ENCODE measurements around the gene MAS1. TPM values are rescaled to one million over a fixed set of nuclear protein-coding genes. Genes with fewer than 3 reads are reported as not detected.

The MAS1 gene
- total RNA-seq, 4 donors from 2014 or later = not detected

DNA sequence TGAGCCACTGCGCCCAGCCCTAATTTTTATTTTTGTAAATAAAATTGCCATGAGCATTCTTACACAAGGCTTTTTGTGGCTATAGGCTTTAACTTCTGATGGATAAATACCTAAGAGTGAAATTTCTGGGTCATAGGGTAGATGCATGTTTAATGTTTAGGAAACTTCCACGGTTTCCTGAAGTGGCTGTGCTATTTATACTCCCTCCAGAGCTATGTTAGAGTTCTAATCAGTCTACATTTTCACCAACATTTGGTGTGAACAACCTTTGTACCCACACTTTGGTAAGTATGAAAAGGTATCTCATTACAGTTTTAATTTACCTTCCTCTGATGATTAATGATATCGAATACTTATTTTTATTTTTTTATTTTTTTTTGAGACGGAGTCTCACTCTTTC, 6.1 kb upstream of the MAS1 start:
- WGBS = 80% methylated on average over 4 of the region's 4 CpGs
- Histone ChIP-seq H3K36me3 (no peaks in the 10 kb centered on the region), H3K4me3 (no peak overlapping the region), H3K27me3 (peaks cover 32% of the 10 kb centered on the region), H3K9me3 (no peaks in the 10 kb centered on the region), H3K4me1 (no peaks in the 10 kb centered on the region), H3K27ac (no peak overlapping the region)
- no peak for DNase-seq (ENCODE audit: low spot score in 2 of 2)
- TF ChIP-seq CTCF (IDR thresholded peaks at IDR 0.05) (no peak), POLR2A (IDR thresholded peaks at IDR 0.05) (no peak), POLR2AphosphoS5 (IDR thresholded peaks at IDR 0.05) (no peak), EP300 (IDR thresholded peaks at IDR 0.05) (no peak)

GRCh38 chr6:159886270-159886669, 4.5 kb upstream of the MAS1 start:
- WGBS = 89% methylated on average over 3 of the region's 3 CpGs
- Histone ChIP-seq H3K27ac (no peak overlapping the region), H3K4me1 (no peaks in the 10 kb centered on the region), H3K27me3 (peaks cover 44% of the 10 kb centered on the region), H3K36me3 (no peaks in the 10 kb centered on the region), H3K9me3 (no peaks in the 10 kb centered on the region), H3K4me3 (no peak overlapping the region)
- DNase-seq (ENCODE audit: low spot score in 2 of 2) = no peak
- TF ChIP-seq EP300 (IDR thresholded peaks at IDR 0.05) = no peak
- no peak for TF ChIP-seq POLR2A (IDR thresholded peaks at IDR 0.05)
- TF ChIP-seq CTCF (IDR thresholded peaks at IDR 0.05) = no peak
- no peak for TF ChIP-seq POLR2AphosphoS5 (IDR thresholded peaks at IDR 0.05)

DNA sequence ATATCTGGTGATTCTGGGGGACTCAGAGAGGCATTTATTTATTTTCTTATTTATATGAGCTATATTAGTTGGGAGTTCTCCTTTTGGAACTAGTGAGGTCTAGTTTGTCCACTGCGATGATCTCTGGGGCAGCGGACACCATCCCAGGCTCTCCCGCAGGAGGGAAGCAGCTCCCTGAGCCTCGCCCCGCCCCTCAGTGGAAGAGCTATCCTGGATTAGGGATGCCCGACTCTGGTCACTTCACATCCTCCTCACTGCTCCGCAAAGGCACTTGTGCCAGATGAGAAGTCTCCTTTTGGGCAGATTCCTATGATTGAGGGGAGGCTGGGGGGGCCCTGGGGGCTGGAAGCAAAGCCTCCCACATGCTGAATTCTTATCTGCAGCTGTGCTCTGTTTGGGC, 3.6 kb upstream of the MAS1 start:
- Histone ChIP-seq H3K4me1 (no peaks in the 10 kb centered on the region), H3K27me3 (peaks cover 45% of the 10 kb centered on the region), H3K27ac (no peak overlapping the region), H3K36me3 (no peaks in the 10 kb centered on the region), H3K9me3 (no peaks in the 10 kb centered on the region), H3K4me3 (no peak overlapping the region)
- peak in 1 of 2 donors; percentile 65 for DNase-seq (ENCODE audit: low spot score in 2 of 2)
- WGBS = 76% methylated on average over 7 of the region's 7 CpGs
- TF ChIP-seq POLR2A (IDR thresholded peaks at IDR 0.05) = no peak
- TF ChIP-seq CTCF (IDR thresholded peaks at IDR 0.05) = no peak
- no peak for TF ChIP-seq EP300 (IDR thresholded peaks at IDR 0.05)
- no peak for TF ChIP-seq POLR2AphosphoS5 (IDR thresholded peaks at IDR 0.05)

- no peak overlapping the region for H3K4me3 ChIP-seq
- no peaks in the 10 kb centered on the region for H3K4me1 ChIP-seq
- 71% methylated on average over 6 of the region's 6 CpGs for WGBS
- DNase-seq (ENCODE audit: low spot score in 2 of 2) = peak in 1 of 2 donors; percentile 12
- TF ChIP-seq POLR2AphosphoS5 (IDR thresholded peaks at IDR 0.05) (no peak), EP300 (IDR thresholded peaks at IDR 0.05) (no peak), POLR2A (IDR thresholded peaks at IDR 0.05) (no peak), CTCF (IDR thresholded peaks at IDR 0.05) (no peak)
- no peaks in the 10 kb centered on the region for H3K36me3 ChIP-seq
- H3K9me3 ChIP-seq = no peaks in the 10 kb centered on the region
- no peak overlapping the region for H3K27ac ChIP-seq
- peaks cover 48% of the 10 kb centered on the region for H3K27me3 ChIP-seq
Observed at GRCh38 chr6:159887761-159888160, 3.0 kb upstream of the MAS1 start.

DNA sequence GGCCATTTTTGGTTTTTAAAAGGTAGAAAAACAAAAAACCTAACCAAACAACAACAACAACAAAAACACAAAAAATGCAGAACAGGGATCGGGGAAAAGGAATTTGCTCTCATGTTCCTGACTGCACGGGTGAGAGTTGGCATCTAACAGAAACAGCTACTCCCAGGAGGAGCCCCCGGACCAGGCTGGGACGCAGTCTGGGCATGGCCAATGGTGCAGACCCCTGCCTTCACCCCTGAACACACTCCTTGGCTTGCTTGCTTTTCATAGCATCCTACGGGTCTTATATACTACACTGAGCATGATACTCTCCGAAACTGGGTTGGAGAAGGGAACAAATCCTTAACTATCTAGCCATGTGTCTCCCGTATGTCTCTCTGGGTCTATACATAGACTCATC, 587 bp upstream of the MAS1 start:
- Histone ChIP-seq H3K27ac (no peak overlapping the region), H3K9me3 (no peaks in the 10 kb centered on the region), H3K4me3 (no peak overlapping the region), H3K27me3 (peaks cover 58% of the 10 kb centered on the region), H3K36me3 (no peaks in the 10 kb centered on the region), H3K4me1 (no peaks in the 10 kb centered on the region)
- peak in 1 of 2 donors; percentile 57 for DNase-seq (ENCODE audit: low spot score in 2 of 2)
- 86% methylated on average over 7 of the region's 7 CpGs for WGBS
- TF ChIP-seq CTCF (IDR thresholded peaks at IDR 0.05) (no peak), POLR2A (IDR thresholded peaks at IDR 0.05) (no peak), EP300 (IDR thresholded peaks at IDR 0.05) (no peak), POLR2AphosphoS5 (IDR thresholded peaks at IDR 0.05) (no peak)
